ENCODE data around the gene ABCC4. TPM values are rescaled to one million over a fixed set of nuclear protein-coding genes. Genes with fewer than 3 reads are reported as not detected.

ABCC4 gene
- total and polyA plus RNA-seq, 2 experiments from 2014 or later, result 4.3 to 12.2 TPM

DNA sequence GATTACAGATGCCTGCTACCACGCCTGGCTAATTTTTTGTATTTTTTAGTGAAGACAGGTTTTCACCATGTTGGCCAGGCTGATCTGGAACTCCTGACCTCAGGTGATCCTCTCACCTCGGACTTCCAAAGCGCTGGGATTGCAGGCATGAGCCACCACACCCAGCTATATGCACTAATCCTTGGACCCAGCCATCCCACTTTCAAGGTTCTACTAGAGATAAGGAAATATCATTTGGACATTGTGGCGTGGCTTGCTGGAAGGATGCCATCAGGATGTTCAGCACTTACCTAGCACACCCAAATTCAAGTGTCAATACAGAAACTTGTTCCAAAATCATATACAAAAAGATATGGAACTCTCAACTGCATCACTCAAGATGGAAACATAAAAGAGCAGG lies 136.4 kb downstream of the ABCC4 start (continued):
- TF ChIP-seq, protein P1, sequence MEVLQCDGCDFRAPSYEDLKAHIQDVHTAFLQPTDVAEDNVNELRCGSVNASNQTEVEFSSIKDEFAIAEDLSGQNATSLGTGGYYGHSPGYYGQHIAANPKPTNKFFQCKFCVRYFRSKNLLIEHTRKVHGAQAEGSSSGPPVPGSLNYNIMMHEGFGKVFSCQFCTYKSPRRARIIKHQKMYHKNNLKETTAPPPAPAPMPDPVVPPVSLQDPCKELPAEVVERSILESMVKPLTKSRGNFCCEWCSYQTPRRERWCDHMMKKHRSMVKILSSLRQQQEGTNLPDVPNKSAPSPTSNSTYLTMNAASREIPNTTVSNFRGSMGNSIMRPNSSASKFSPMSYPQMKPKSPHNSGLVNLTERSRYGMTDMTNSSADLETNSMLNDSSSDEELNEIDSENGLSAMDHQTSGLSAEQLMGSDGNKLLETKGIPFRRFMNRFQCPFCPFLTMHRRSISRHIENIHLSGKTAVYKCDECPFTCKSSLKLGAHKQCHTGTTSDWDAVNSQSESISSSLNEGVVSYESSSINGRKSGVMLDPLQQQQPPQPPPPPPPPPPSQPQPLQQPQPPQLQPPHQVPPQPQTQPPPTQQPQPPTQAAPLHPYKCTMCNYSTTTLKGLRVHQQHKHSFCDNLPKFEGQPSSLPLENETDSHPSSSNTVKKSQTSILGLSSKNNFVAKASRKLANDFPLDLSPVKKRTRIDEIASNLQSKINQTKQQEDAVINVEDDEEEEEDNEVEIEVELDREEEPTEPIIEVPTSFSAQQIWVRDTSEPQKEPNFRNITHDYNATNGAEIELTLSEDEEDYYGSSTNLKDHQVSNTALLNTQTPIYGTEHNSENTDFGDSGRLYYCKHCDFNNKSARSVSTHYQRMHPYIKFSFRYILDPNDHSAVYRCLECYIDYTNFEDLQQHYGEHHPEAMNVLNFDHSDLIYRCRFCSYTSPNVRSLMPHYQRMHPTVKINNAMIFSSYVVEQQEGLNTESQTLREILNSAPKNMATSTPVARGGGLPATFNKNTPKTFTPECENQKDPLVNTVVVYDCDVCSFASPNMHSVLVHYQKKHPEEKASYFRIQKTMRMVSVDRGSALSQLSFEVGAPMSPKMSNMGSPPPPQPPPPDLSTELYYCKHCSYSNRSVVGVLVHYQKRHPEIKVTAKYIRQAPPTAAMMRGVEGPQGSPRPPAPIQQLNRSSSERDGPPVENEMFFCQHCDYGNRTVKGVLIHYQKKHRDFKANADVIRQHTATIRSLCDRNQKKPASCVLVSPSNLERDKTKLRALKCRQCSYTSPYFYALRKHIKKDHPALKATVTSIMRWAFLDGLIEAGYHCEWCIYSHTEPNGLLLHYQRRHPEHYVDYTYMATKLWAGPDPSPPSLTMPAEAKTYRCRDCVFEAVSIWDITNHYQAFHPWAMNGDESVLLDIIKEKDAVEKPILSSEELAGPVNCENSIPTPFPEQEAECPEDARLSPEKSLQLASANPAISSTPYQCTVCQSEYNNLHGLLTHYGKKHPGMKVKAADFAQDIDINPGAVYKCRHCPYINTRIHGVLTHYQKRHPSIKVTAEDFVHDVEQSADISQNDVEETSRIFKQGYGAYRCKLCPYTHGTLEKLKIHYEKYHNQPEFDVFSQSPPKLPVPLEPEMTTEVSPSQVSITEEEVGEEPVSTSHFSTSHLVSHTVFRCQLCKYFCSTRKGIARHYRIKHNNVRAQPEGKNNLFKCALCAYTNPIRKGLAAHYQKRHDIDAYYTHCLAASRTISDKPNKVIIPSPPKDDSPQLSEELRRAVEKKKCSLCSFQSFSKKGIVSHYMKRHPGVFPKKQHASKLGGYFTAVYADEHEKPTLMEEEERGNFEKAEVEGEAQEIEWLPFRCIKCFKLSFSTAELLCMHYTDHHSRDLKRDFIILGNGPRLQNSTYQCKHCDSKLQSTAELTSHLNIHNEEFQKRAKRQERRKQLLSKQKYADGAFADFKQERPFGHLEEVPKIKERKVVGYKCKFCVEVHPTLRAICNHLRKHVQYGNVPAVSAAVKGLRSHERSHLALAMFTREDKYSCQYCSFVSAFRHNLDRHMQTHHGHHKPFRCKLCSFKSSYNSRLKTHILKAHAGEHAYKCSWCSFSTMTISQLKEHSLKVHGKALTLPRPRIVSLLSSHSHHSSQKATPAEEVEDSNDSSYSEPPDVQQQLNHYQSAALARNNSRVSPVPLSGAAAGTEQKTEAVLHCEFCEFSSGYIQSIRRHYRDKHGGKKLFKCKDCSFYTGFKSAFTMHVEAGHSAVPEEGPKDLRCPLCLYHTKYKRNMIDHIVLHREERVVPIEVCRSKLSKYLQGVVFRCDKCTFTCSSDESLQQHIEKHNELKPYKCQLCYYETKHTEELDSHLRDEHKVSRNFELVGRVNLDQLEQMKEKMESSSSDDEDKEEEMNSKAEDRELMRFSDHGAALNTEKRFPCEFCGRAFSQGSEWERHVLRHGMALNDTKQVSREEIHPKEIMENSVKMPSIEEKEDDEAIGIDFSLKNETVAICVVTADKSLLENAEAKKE (CRISPR knock-in tag; IDR thresholded peaks at IDR 0.05), result no peak
- no peak for TF ChIP-seq CREB1 (CRISPR knock-in tag; IDR thresholded peaks at IDR 0.05; ENCODE audit: low read depth)
- no peak for TF ChIP-seq EZH2phosphoT487 (IDR thresholded peaks at IDR 0.05; ENCODE audit: unreplicated experiment)

GRCh38 chr13:95160112-95160906 lies 140.9 kb downstream of the ABCC4 start:
- Histone ChIP-seq H3K36me3 (ENCODE audit: insufficient read depth) (no peaks in the 10 kb centered on the region), H3F3A (replicated peaks; ENCODE audit: low read depth) (no peaks in the 10 kb centered on the region), H3K9me2 (ENCODE audit: insufficient read depth) (no peaks in the 10 kb centered on the region), H3K27me3 (ENCODE audit: insufficient read depth) (peaks cover 3% of the 10 kb centered on the region; the same call in 1 of the 2 replicates), H2AFZ (no peak overlapping the region), H3K4me1 (ENCODE audit: insufficient read depth) (peaks cover 10% of the 10 kb centered on the region; the same call in 1 of the 2 replicates), H4K20me1 (replicated peaks; ENCODE audit: insufficient read depth) (no peaks in the 10 kb centered on the region), H3K4me3 (no peak overlapping the region), H3K4me2 (no peak overlapping the region), H3K27ac (ENCODE audit: low read depth) (no peak overlapping the region), H3K79me2 (replicated peaks; ENCODE audit: insufficient read depth) (no peaks in the 10 kb centered on the region)
- no peak for DNase-seq (ENCODE audit: low spot score)
- H3K4me1 Mint-ChIP-seq, result peaks cover 2% of the 10 kb centered on the region; the same call in 2 of the 3 replicates
- H3K27me3 Mint-ChIP-seq (ENCODE audit: insufficient read depth, low read depth, poor library complexity), result peaks cover 1% of the 10 kb centered on the region
- H3K9me3 Mint-ChIP-seq, result no peaks in the 10 kb centered on the region
- no peaks in the 10 kb centered on the region for H3K36me3 Mint-ChIP-seq (ENCODE audit: low read depth)
- H3K4me3 Mint-ChIP-seq, result no peak overlapping the region
- ATAC-seq, result no peak
- no peak overlapping the region for H3K27ac Mint-ChIP-seq
- no peak for TF ChIP-seq EZH2phosphoT487 (IDR thresholded peaks at IDR 0.05; ENCODE audit: unreplicated experiment)
- no peak for TF ChIP-seq CTCF (conservative IDR thresholded peaks at IDR 0.05; ENCODE audit: low read depth in 2 of 2)
- no peak for TF ChIP-seq POLR2AphosphoS5 (IDR thresholded peaks at IDR 0.05; ENCODE audit: low read depth)
- TF ChIP-seq NANOG (IDR thresholded peaks at IDR 0.05; ENCODE audit: borderline replicate concordance), result no peak
- no peak for TF ChIP-seq EZH2 (IDR thresholded peaks at IDR 0.05; ENCODE audit: low read depth, unreplicated experiment)
- no peak for TF ChIP-seq ETS1 (IDR thresholded peaks at IDR 0.05)
- no peak for TF ChIP-seq ZNF331 (CRISPR knock-in tag; IDR thresholded peaks at IDR 0.05; ENCODE audit: low read depth)
- no peak for TF ChIP-seq CREB1 (CRISPR knock-in tag; IDR thresholded peaks at IDR 0.05; ENCODE audit: low read depth)
- TF ChIP-seq REST (IDR thresholded peaks at IDR 0.05; ENCODE audit: unreplicated experiment), result no peak
